Fibroblast of lung (primary cell): ENCODE results near the gene ENOX1.

Experiments used
- CTCF ChIP-seq, 2 donors: IDR thresholded peaks in 1 of 2; conservative IDR thresholded peaks in 1 of 2; 1 replicate in 1 of 2; 2 replicates in 1 of 2; pipeline ENCODE4 v1.5.1; 2011 to 2012; ENCODE audit warnings: low read length in 2 of 2, control low read depth in 1 of 2, inconsistent platforms in 1 of 2, low read depth in 1 of 2, mild to moderate bottlenecking in 1 of 2
- EZH2 ChIP-seq: IDR thresholded peaks from 2 replicates; pipeline ENCODE4 v1.5.1; 2012; ENCODE audit warnings: low read length, control low read depth, mild to moderate bottlenecking; ENCODE audit errors: missing control alignments

- no peak for TF ChIP-seq CTCF (conservative IDR thresholded peaks at IDR 0.05 in 1 of 2, IDR thresholded peaks at IDR 0.05 in 1 of 2; ENCODE audit: low read depth in 1 of 2, low read length in 2 of 2)
- TF ChIP-seq EZH2 = no peak
These were observed 58.9 kb downstream of the ENOX1 start for GRCh38 chr13:43727856-43728255.
